Nephron progenitor cell (in vitro differentiated cells): ENCODE data around the gene SNRNP200.

Experiments used
- DNase-seq: peaks from one replicate; pipeline ENCODE4 v3.0.0; 2021
- H3K27ac Mint-ChIP-seq: 2 replicates; pipeline ENCODE4 v1.8.0; 2021; ENCODE audit warnings: mild to moderate bottlenecking, moderate library complexity, mixed read lengths
- H3K27me3 Mint-ChIP-seq: 2 replicates; pipeline ENCODE4 v1.8.0; 2021; ENCODE audit warnings: mild to moderate bottlenecking, low read depth, mixed read lengths; ENCODE audit not compliant: poor library complexity
- H3K36me3 Mint-ChIP-seq: 2 replicates; pipeline ENCODE4 v1.8.0; 2021; ENCODE audit warnings: low read depth, mixed read lengths
- H3K4me1 Mint-ChIP-seq: 2 replicates; pipeline ENCODE4 v1.8.0; 2021; ENCODE audit warnings: mixed read lengths
- H3K4me3 Mint-ChIP-seq: 2 replicates; pipeline ENCODE4 v1.8.0; 2021; ENCODE audit warnings: mild to moderate bottlenecking, moderate library complexity, mixed read lengths
- H3K9me3 Mint-ChIP-seq: 2 replicates; pipeline ENCODE4 v1.8.0; 2021; ENCODE audit warnings: mild to moderate bottlenecking, moderate library complexity, mixed read lengths
- CTCF ChIP-seq: fragments of 200-600 bp; sonication (generic); IDR thresholded peaks from 2 replicates; pipeline ENCODE4 v1.5.0; 2021; ENCODE audit warnings: antibody characterized with exemption

The SNRNP200 gene

DNA sequence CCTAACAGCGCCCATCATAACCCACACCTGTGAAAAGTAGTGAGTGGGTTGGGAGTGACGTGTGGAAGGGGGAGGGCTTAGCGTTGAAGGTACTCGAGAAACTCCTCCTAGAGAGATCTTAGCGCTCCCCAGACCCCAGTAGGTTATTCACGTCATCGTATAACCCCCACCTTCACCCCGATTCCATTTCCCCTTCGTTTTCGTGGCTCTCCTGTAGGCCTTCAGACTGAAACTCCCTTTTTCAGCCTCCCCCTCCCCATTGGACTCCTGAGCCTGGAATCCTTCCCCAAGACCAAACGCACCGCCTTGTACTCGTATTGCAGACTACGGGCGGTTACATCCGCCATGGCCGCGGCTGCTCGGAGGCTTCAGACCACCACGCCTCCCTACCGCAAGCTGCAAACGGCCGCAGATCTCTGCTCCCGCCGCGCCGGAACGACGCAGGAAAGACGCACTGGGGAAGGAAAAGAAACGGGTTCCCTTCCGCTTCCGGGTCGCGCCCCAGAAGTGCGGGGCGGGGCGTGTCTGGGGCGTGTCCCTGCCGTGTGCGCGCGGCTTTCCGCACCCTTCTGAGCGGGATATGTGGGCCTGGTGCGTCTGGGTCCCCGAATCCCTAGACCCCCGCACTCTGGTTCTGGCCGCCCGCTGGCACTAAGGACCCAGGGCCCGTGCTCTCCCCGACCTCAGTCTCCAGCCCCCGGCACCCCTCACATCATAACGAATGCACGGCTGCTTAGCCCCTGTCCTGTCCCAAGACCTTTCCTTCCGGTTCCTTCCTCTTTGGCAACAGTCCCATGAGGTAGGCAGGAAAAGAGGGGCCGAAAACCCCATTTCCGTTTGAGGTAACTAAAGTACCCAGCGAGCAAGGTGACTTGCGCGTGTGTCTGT lies at the start of gene SNRNP200:
TSS of gene SNRNP200 (minus strand) at position 456 of the 888 bp plus-strand sequence. CDS start at position 347, 109 bp downstream.
- H3K4me1 Mint-ChIP-seq = peaks cover 47% of the 10 kb centered on the region
- DNase-seq = peak; percentile 85
- H3K9me3 Mint-ChIP-seq = no peaks in the 10 kb centered on the region
- H3K36me3 Mint-ChIP-seq = peaks cover 42% of the 10 kb centered on the region
- no peak for TF ChIP-seq CTCF
- peak within 1 kb of the TSS; percentile 100 for H3K4me3 Mint-ChIP-seq
- peaks cover 4% of the 10 kb centered on the region for H3K27me3 Mint-ChIP-seq
- peak within 1 kb of the TSS; percentile 99 for H3K27ac Mint-ChIP-seq

- H3K4me3 Mint-ChIP-seq = no peak overlapping the region
- DNase-seq = no peak
- H3K27ac Mint-ChIP-seq = no peak overlapping the region
- H3K36me3 Mint-ChIP-seq = peaks cover 63% of the 10 kb centered on the region
- no peak for TF ChIP-seq CTCF
- no peaks in the 10 kb centered on the region for H3K4me1 Mint-ChIP-seq
- H3K27me3 Mint-ChIP-seq = no peaks in the 10 kb centered on the region
- H3K9me3 Mint-ChIP-seq = no peaks in the 10 kb centered on the region
Measured at GRCh38 chr2:96354492-96354891, 49.1 kb upstream of the SNRNP200 start.

- DNase-seq = no peak
- no peaks in the 10 kb centered on the region for H3K4me1 Mint-ChIP-seq
- H3K27me3 Mint-ChIP-seq = no peaks in the 10 kb centered on the region
- no peak for TF ChIP-seq CTCF
- H3K27ac Mint-ChIP-seq = peak overlapping the region; percentile 79
- no peak overlapping the region for H3K4me3 Mint-ChIP-seq
- H3K36me3 Mint-ChIP-seq = peaks cover 57% of the 10 kb centered on the region
- H3K9me3 Mint-ChIP-seq = no peaks in the 10 kb centered on the region
Measured at GRCh38 chr2:96353606-96354101, 48.3 kb upstream of the SNRNP200 start.

- TF ChIP-seq CTCF = no peak
- Mint-ChIP-seq H3K36me3 (peaks cover 57% of the 10 kb centered on the region), H3K4me3 (no peak overlapping the region), H3K9me3 (no peaks in the 10 kb centered on the region), H3K4me1 (no peaks in the 10 kb centered on the region), H3K27ac (no peak overlapping the region), H3K27me3 (no peaks in the 10 kb centered on the region)
- no peak for DNase-seq
Measured at GRCh38 chr2:96353032-96353561, 47.8 kb upstream of the SNRNP200 start.

DNA sequence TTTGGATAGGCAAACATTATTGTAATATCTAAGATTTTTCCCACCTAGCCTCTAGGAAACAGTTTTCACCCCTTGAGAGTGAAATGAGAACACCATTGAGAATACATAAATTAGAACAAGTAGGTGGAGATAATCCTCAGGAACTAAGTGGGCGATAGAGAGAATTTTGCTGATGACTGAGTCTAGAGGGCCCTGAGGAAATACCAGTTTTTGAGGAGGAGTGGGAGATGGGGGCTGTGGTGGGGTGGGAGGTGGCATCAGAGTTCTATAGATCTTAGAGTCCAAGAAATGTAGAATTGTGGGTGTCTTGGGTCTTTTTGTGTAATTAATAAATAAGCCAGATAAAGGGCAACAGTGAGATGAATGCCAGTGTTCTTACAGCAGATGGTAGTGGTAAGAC lies 42.0 kb upstream of the SNRNP200 start:
- TF ChIP-seq CTCF = no peak
- DNase-seq = no peak
- H3K27me3 Mint-ChIP-seq = peaks cover 3% of the 10 kb centered on the region
- no peak overlapping the region for H3K4me3 Mint-ChIP-seq
- H3K4me1 Mint-ChIP-seq = no peaks in the 10 kb centered on the region
- no peak overlapping the region for H3K27ac Mint-ChIP-seq
- peaks cover 50% of the 10 kb centered on the region for H3K36me3 Mint-ChIP-seq
- no peaks in the 10 kb centered on the region for H3K9me3 Mint-ChIP-seq
